Retinal pigment epithelial cell (primary cell): ENCODE data around the gene ADAMTSL4.

Source experiments
- DNase-seq: peaks from one replicate; pipeline ENCODE4 v3.0.0-alpha.2; 2010; ENCODE audit warnings: low read depth
- H3K4me3 ChIP-seq: 2 replicates; pipeline ENCODE4 v1.5.1; 2011; ENCODE audit warnings: mild to moderate bottlenecking, low read length, control low read depth, moderate library complexity
- TF ChIP-seq, protein P1 (sequence below): conservative IDR thresholded peaks from 2 replicates; pipeline ENCODE4 v1.5.1; 2011; ENCODE audit warnings: low read depth, low read length, control low read depth, inconsistent platforms

The ADAMTSL4 gene

DNA sequence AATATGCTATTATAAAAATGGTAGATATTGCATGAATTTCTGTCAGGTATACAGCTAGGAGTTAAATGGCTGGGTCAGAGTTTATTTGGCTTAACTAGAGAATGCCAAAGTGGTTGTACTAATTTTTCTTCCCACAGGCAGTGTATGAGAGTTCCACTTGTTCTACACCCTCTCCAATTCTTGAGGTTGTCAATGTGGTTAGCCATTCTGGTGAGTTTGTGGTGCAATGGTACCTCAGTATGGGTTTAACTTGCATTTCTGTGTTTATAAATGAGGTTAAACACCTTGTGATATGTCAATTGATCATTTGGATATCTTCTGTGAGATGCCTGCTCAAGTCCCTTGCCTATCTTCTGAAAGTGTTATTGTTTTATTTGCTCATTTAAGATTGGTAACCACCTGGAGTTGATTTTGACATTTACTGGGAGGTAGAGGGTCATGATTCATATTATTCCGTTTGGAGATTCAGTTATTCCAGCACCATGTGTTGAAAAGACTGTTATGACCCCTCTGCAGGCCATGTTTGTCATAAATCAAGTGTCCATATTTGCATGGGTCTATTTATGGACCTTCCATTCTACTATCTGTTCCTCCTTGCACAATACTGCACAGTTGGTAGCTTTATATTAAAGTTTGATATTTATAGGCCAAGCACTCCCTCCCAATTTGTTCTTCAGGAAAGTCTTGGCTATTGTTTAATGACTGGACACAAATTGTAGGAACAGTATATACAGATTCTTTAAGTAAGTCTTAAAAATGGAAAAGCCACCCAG is 27.8 kb upstream of the ADAMTSL4 start:
- TF ChIP-seq, protein P1, sequence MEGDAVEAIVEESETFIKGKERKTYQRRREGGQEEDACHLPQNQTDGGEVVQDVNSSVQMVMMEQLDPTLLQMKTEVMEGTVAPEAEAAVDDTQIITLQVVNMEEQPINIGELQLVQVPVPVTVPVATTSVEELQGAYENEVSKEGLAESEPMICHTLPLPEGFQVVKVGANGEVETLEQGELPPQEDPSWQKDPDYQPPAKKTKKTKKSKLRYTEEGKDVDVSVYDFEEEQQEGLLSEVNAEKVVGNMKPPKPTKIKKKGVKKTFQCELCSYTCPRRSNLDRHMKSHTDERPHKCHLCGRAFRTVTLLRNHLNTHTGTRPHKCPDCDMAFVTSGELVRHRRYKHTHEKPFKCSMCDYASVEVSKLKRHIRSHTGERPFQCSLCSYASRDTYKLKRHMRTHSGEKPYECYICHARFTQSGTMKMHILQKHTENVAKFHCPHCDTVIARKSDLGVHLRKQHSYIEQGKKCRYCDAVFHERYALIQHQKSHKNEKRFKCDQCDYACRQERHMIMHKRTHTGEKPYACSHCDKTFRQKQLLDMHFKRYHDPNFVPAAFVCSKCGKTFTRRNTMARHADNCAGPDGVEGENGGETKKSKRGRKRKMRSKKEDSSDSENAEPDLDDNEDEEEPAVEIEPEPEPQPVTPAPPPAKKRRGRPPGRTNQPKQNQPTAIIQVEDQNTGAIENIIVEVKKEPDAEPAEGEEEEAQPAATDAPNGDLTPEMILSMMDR: no peak
- H3K4me3 ChIP-seq: no peak overlapping the region
- no peak for DNase-seq

DNA sequence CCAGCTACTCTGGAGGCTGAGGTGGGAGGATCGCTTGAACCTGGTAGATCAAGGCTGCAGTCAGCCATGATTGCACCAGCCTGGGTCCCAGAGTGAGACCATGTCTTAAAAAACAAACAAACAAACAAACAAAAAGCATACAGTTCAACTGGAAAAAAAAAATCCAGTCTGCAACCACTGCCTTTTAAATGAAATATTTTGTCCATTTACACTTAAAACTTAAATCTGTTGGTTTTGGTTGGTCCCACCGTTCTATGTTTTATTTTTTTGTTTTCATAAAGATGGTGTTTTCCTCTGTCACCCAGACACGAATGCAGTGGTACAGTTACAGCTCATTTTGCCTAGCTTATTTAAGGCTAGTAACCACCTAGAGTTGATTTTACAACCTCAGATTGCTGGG is 23.9 kb upstream of the ADAMTSL4 start:
- no peak for DNase-seq
- TF ChIP-seq, protein P1: no peak

DNA sequence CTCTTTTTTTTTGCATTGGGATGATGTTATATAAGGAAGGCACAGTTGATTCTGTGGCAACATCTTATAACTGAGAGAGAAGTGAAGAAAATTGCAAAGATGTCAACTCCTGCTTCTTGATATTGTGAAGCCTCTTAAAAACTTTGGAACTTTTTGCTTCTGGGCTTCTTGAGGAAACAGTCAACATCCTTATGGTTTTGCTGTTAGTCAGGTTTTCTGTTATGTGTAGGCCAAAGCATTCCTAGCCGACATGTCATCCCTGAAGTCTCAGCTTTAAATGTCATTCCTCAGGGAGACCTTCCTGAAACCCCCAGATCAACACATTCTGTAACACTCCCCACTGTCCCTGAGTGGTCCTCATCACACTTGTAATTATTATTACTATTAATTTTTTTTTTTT is 21.0 kb upstream of the ADAMTSL4 start:
- DNase-seq: no peak
- TF ChIP-seq, protein P1: no peak
- H3K4me3 ChIP-seq: no peak overlapping the region

More for the DNA sequence above, 23.9 kb upstream of the ADAMTSL4 start:
- H3K4me3 ChIP-seq: no peak overlapping the region

DNA sequence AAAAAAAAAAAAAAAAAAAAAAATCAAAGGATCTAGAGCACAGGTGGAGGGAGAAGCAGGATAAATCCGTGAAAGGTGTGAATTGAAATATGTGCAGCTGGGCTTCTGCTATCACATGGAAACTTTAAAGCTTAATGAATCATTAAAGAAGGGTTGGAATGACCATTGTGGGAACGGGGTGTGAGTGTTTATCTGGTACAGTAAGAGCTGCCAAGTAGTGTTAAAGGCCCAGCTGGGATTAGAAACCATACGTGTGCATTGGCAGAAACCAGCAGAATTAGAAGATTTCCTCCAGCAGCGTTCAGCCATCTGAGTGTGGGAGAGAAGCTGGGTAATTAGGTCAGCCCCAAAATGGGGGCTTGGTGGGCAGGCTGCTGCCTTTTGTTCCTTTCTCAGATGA is 20.2 kb upstream of the ADAMTSL4 start:
- TF ChIP-seq, protein P1: no peak

DNA sequence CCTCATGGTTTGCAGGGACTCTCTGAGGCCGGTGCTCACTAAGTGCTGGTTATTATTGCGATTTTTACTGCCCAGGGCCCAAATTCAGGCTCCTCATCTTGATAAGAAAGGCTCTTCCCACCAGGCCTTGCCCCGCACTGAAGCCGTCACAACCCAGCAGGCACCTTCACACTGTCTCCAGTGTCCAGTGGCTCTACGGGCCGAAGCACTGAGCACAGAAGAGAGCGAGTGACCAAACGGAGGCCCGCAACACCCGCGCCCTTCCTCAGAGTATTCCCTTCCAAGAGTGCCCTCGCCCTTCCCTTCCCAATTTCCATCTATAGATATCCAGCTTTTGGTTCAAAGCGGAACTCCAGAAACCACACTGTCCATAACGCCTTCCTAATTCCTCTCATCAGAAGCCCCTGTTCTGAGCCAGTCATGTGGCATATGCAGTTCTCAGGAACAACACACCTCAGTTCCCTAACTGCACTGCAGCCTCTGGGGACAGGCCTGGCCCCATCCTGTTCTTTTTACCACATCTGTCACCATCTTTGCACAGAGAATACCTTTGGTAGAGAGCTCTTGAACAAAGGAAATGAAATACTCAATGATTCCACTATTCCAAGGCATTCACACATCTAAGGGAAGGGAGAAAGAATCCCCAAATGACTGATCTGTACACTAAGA is 18.6 kb upstream of the ADAMTSL4 start:
- DNase-seq: no peak
- no peak overlapping the region for H3K4me3 ChIP-seq
- TF ChIP-seq, protein P1: no peak

More for the DNA sequence above, 20.2 kb upstream of the ADAMTSL4 start:
- no peak overlapping the region for H3K4me3 ChIP-seq
- peak; percentile 98 for DNase-seq

DNA sequence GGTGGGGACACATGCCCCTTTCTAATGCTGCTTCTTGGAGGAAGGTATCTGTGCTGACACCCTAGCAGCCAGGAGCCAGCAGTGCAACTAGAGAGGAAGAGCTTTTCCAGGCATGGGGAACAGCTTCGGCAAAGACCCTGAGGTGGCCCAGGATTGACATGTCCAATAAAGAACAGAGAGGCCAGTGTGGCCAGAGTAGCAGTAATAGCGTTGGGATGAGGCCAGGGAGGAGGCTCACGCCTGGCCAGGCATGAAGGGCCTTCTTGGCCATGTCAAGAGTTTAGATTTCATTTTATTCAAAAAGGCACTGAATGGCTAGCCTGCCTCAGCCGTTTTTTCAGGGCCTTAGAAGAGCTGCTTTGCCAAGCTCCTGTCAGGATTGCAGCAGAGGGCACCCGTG is 16.3 kb upstream of the ADAMTSL4 start:
- no peak for DNase-seq
- TF ChIP-seq, protein P1: no peak
- no peak overlapping the region for H3K4me3 ChIP-seq

DNA sequence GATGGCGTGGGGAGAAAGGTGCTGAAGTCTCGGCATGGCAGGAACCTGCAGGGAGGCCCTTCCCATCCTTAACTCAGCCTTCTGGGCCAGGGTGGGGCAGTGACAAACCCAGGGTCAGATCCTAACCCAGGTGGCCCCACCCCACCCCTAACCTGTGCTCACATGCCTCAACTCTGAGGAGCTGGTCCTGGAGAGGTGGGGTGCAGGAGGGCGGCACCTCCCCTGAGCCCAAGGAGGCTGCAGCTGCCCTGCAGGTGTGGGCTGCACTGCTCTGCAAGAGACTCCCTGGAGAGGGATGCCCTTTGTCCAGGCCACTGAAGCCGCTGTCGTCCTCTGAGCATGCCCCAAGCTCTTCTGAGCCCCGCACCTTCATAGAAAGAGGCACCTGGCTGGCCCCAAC is 15.2 kb upstream of the ADAMTSL4 start:
- DNase-seq: no peak
- TF ChIP-seq, protein P1: no peak
- H3K4me3 ChIP-seq: no peak overlapping the region
